ENCODE data around the gene CTTNBP2NL.

- TF ChIP-seq YY1 (IDR thresholded peaks at IDR 0.05; ENCODE audit: insufficient read depth, insufficient read length) (no peak), ZNF274 (IDR thresholded peaks at IDR 0.05; ENCODE audit: low read depth, low read length) (no peak)
Measured at GRCh38 chr1:112448904-112449629, 53.1 kb downstream of the CTTNBP2NL start.
